IPS-20b (cell line): Measurements from ENCODE around the gene HPS6.
A peak's percentile ranks its signal among the peaks of the same experiment; 100 is the strongest.
"Not testable (repeated sequence)": the region's sequence is repeated elsewhere in the genome, so short reads cannot be mapped to it uniquely, and the experiment has no call there.

Experiments used
- H3K27ac ChIP-seq: one replicate; pipeline ENCODE4 v1.5.1; 2013; ENCODE audit warnings: low read length
- H3K27me3 ChIP-seq: 2 replicates; pipeline ENCODE4 v1.6.1; 2013; ENCODE audit warnings: mild to moderate bottlenecking, low read length, inconsistent platforms; ENCODE audit not compliant: insufficient read depth
- H3K36me3 ChIP-seq: 2 replicates; pipeline ENCODE4 v1.6.1; 2013; ENCODE audit warnings: low read depth, mild to moderate bottlenecking, inconsistent platforms, low read length, moderate library complexity; ENCODE audit not compliant: insufficient read depth
- H3K4me1 ChIP-seq: 2 replicates; pipeline ENCODE4 v1.6.1; 2013; ENCODE audit warnings: mild to moderate bottlenecking, control low read depth, inconsistent platforms, low read length, moderate library complexity; ENCODE audit not compliant: insufficient read depth
- H3K4me3 ChIP-seq: 2 replicates; pipeline ENCODE4 v1.5.1; 2013; ENCODE audit warnings: mild to moderate bottlenecking, low read length, inconsistent platforms
- H3K9ac ChIP-seq: 2 replicates; pipeline ENCODE4 v1.6.1; 2013; ENCODE audit warnings: low read depth, mild to moderate bottlenecking, inconsistent platforms, low read length, moderate library complexity
- H3K9me3 ChIP-seq: 2 replicates; pipeline ENCODE4 v1.6.1; 2013; ENCODE audit warnings: mild to moderate bottlenecking, low read depth, low read length, inconsistent platforms; ENCODE audit not compliant: insufficient read depth

Gene HPS6

DNA sequence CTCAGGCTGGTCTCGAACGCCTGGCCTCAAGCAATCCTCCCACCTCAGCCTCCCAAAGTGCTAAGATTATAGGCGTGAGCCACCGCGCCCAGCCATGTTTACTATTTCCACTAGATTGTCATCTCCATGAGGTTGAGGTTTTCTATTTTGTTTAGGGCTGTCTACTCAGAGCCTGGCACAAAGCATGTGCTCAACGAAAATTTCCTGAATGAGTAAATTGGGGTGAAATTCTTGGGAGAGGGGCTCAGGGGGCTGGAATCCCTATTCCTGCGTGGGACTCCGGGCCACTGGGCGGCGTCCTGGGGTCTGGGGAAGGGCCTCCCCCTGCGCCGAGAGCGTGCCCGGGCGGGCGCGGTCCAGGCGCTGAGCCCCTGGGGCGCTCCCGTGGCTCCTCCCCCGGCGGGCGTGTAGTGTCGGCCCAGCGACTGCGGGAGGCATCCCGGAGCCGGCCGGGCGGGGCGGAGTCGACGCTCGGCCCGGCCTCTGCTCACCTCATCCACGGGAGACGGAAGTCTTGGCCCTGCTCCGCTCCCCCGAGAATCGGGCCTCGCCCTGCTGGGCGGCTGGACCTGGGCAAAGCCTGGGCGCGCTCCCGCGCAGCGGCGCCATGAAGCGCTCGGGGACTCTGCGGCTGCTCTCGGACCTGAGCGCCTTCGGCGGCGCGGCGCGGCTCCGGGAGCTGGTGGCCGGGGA, at the start of gene HPS6:
Gene HPS6 (plus strand): TSS at position 482 of the 693 bp plus-strand sequence. CDS start 126 bp downstream, at position 608.
- Histone ChIP-seq H3K27ac (no peak within 1 kb of the TSS), H3K4me1 (no peaks in the 10 kb centered on the region), H3K4me3 (peak within 1 kb of the TSS; percentile 84), H3K9me3 (no peaks in the 10 kb centered on the region), H3K36me3 (no peaks in the 10 kb centered on the region), H3K27me3 (peaks cover 7% of the 10 kb centered on the region), H3K9ac (peak within 1 kb of the TSS; percentile 69; the same call in 1 of the 2 replicates)

DNA sequence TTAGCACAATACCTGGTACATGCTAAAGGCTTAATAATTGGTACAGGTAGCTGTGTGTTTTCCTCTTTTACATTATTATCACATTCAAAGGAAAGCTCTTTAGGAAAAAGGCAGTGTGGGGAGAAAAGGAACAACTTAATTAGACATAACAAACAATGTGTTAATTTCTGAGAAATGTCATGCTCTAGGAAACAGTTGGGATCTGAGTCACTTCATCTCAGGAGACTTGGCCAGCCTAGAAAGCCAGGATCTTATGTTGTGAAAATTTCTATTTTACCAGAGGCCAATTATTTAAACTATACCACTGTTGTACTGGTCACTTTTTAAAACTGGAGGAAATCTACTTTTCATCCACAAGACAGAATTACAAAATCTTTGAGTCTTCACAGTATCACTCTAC, 48.7 kb upstream of the HPS6 start:
- Histone ChIP-seq H3K36me3 (peaks cover 23% of the 10 kb centered on the region), H3K9ac (no peak overlapping the region), H3K4me3 (no peak overlapping the region), H3K4me1 (no peaks in the 10 kb centered on the region), H3K9me3 (no peaks in the 10 kb centered on the region), H3K27me3 (no peaks in the 10 kb centered on the region), H3K27ac (no peak overlapping the region)

GRCh38 chr10:102017295-102017694, 47.9 kb upstream of the HPS6 start:
- H3K9me3 ChIP-seq: no peaks in the 10 kb centered on the region
- no peak overlapping the region for H3K27ac ChIP-seq
- no peaks in the 10 kb centered on the region for H3K4me1 ChIP-seq
- H3K36me3 ChIP-seq: peaks cover 27% of the 10 kb centered on the region
- no peaks in the 10 kb centered on the region for H3K27me3 ChIP-seq
- no peak overlapping the region for H3K9ac ChIP-seq
- no peak overlapping the region for H3K4me3 ChIP-seq

- H3K4me1 ChIP-seq: no peaks in the 10 kb centered on the region
- H3K9ac ChIP-seq: no peak overlapping the region
- peaks cover 46% of the 10 kb centered on the region for H3K36me3 ChIP-seq
- H3K9me3 ChIP-seq: no peaks in the 10 kb centered on the region
- H3K27ac ChIP-seq: no peak overlapping the region
- H3K4me3 ChIP-seq: no peak overlapping the region
- H3K27me3 ChIP-seq: no peaks in the 10 kb centered on the region
Observed at GRCh38 chr10:102020938-102021337, 44.2 kb upstream of the HPS6 start.

DNA sequence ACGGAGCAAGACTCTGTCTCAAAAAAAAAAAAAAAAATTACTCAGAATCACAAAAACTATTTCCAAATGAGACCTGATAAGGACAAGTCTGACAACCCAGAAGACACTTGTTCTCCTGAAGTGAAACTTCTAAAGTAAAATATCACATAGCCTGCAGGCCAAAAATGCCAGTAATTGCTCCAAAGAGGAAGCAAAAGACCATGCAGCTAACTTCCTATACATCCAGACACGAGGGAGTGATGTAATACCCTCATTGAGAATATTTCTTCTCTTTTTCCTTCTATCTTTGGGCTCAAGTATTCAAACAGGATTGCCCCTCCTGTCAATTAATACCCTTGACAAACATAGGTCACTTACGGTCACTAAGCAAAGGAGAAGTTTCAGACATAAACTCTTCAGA, 40.4 kb upstream of the HPS6 start:
- Histone ChIP-seq H3K9me3 (no peaks in the 10 kb centered on the region), H3K9ac (no peak overlapping the region), H3K4me1 (no peaks in the 10 kb centered on the region), H3K4me3 (no peak overlapping the region), H3K36me3 (peaks cover 45% of the 10 kb centered on the region), H3K27ac (no peak overlapping the region), H3K27me3 (no peaks in the 10 kb centered on the region)

GRCh38 chr10:102027261-102027660, 37.9 kb upstream of the HPS6 start:
- Histone ChIP-seq H3K27ac (no peak overlapping the region), H3K27me3 (no peaks in the 10 kb centered on the region), H3K9ac (no peak overlapping the region), H3K36me3 (peaks cover 44% of the 10 kb centered on the region), H3K9me3 (no peaks in the 10 kb centered on the region), H3K4me1 (no peaks in the 10 kb centered on the region), H3K4me3 (no peak overlapping the region)

- no peaks in the 10 kb centered on the region for H3K4me1 ChIP-seq
- H3K9me3 ChIP-seq: no peaks in the 10 kb centered on the region
- no peak overlapping the region for H3K9ac ChIP-seq
- no peak overlapping the region for H3K4me3 ChIP-seq
- peaks cover 31% of the 10 kb centered on the region for H3K36me3 ChIP-seq
- H3K27ac ChIP-seq: no peak overlapping the region
- no peaks in the 10 kb centered on the region for H3K27me3 ChIP-seq
Observed at GRCh38 chr10:102033787-102034186, 31.4 kb upstream of the HPS6 start.

DNA sequence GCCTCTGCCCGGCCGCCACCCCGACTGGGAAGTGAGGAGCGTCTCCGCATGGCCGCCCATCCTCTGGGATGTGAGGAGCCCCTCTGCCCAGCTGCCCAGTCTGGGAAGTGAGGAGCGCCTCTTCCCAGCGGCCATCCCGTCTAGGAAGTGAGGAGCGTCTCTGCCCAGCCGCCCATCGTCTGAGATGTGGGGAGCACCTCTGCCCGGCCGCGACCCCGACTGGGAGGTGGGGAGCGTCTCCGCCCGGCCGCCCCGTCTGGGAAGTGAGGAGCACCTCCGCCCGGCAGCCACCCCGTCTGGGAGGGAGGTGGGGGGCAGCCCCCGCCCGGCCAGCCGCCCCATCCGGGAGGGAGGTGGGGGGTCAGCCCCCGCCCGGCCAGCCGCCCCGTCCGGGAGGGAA, 29.3 kb upstream of the HPS6 start:
- not testable (repeated sequence) for H3K9me3 ChIP-seq, H3K4me1 ChIP-seq, H3K27me3 ChIP-seq, H3K27ac ChIP-seq, H3K4me3 ChIP-seq, H3K9ac ChIP-seq
- H3K36me3 ChIP-seq: peaks cover 23% of the 10 kb centered on the region

DNA sequence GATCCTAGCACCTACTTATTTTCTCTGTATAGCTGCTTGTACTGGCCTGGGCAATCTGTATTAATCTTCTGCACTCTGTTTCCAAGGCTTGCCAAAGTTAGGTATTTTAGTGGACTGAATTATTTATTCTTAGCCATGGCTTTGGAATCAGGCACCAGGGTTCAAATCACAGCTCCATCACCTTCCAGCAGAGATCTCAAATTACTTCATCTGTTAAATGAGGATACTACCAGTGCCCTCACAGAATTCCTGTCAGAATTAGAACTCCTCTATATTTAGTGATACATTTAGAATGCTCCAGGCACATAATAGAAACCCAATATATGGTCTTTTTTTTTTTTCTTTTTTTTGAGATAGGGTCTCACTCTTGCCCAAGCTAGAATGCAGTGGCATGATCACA, 26.7 kb upstream of the HPS6 start:
- Histone ChIP-seq H3K9me3 (no peaks in the 10 kb centered on the region), H3K36me3 (peaks cover 10% of the 10 kb centered on the region; the same call in 1 of the 2 replicates), H3K9ac (no peak overlapping the region), H3K4me3 (no peak overlapping the region), H3K27me3 (no peaks in the 10 kb centered on the region), H3K4me1 (no peaks in the 10 kb centered on the region), H3K27ac (no peak overlapping the region)

GRCh38 chr10:102040305-102041050, 24.7 kb upstream of the HPS6 start:
- Histone ChIP-seq H3K9ac (no peak overlapping the region), H3K36me3 (peaks cover 10% of the 10 kb centered on the region; the same call in 1 of the 2 replicates), H3K27ac (no peak overlapping the region), H3K4me3 (no peak overlapping the region), H3K9me3 (no peaks in the 10 kb centered on the region), H3K4me1 (no peaks in the 10 kb centered on the region), H3K27me3 (no peaks in the 10 kb centered on the region)

DNA sequence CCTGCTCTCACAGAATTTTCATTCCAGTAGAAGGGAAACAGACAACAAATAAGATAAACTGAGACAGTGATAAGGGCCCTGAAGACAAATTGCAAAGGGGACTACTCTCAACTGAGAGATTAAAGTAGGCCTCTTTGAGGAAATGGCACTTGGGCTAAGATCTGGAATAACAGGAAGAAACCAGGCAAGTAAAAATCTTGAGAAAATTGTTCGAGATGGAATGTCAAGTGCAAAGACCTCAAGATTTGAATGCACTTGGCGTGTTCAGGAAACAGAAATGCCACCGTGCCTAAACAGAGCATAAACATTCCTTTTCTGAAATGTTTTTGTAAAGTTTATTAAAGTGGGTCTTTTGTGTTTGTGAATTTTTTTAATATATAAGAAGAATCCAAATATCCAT, 19.9 kb upstream of the HPS6 start:
- Histone ChIP-seq H3K27me3 (no peaks in the 10 kb centered on the region), H3K4me3 (no peak overlapping the region), H3K9ac (no peak overlapping the region), H3K4me1 (peaks cover 4% of the 10 kb centered on the region; the same call in 1 of the 2 replicates), H3K9me3 (no peaks in the 10 kb centered on the region), H3K36me3 (no peaks in the 10 kb centered on the region), H3K27ac (no peak overlapping the region)

- no peaks in the 10 kb centered on the region for H3K27me3 ChIP-seq
Observed at GRCh38 chr10:102046095-102046494, 19.1 kb upstream of the HPS6 start.

More at GRCh38 chr10:102046095-102046494, 19.1 kb upstream of the HPS6 start:
- H3K27ac ChIP-seq: no peak overlapping the region
- no peaks in the 10 kb centered on the region for H3K36me3 ChIP-seq
- H3K4me3 ChIP-seq: no peak overlapping the region
- H3K9ac ChIP-seq: no peak overlapping the region
- H3K9me3 ChIP-seq: no peaks in the 10 kb centered on the region
- H3K4me1 ChIP-seq: peaks cover 4% of the 10 kb centered on the region; the same call in 1 of the 2 replicates
